Neural progenitor cell (in vitro differentiated cells): ENCODE measurements around the gene MATCAP1.

ENCODE experiments used
- EZH2 ChIP-seq: fragments of 200-600 bp; sonication (generic); IDR thresholded peaks from 2 replicates; pipeline ENCODE4 v1.6.1; 2017; ENCODE audit warnings: antibody characterized with exemption, mild to moderate bottlenecking, moderate library complexity
- EZH2phosphoT487 ChIP-seq: fragments of 200-600 bp; sonication (generic); IDR thresholded peaks from 2 replicates; pipeline ENCODE4 v1.6.1; 2017; ENCODE audit warnings: antibody characterized with exemption
- TF ChIP-seq, protein P1 (sequence below): fragments of 200-600 bp; sonication (generic); IDR thresholded peaks from 2 replicates; pipeline ENCODE4 v1.5.1; 2017; ENCODE audit warnings: antibody characterized with exemption, mild to moderate bottlenecking

DNA sequence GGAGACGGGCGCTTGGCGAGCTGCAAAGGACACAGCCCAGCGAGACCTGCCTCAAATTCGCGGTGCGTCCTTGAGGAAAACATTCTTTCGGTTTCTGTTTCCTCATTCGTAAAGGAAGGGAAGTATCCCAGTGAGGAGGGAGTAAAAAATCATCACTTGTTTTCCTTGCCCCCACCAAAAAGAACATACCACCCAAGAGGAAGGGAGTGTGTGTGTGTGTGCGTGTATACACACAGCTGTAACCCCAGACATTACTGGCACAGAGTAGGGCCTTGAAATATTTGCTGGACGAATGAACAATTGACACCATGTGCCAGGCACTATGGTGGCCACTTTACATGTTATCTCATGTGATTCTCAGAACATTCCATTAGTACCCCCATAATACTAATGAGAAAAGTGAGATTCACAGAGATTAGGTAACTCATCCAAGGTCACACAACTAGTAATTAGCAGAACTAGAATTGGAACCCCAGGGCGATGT lies 1.9 kb upstream of the MATCAP1 start:
- TF ChIP-seq, protein P1, sequence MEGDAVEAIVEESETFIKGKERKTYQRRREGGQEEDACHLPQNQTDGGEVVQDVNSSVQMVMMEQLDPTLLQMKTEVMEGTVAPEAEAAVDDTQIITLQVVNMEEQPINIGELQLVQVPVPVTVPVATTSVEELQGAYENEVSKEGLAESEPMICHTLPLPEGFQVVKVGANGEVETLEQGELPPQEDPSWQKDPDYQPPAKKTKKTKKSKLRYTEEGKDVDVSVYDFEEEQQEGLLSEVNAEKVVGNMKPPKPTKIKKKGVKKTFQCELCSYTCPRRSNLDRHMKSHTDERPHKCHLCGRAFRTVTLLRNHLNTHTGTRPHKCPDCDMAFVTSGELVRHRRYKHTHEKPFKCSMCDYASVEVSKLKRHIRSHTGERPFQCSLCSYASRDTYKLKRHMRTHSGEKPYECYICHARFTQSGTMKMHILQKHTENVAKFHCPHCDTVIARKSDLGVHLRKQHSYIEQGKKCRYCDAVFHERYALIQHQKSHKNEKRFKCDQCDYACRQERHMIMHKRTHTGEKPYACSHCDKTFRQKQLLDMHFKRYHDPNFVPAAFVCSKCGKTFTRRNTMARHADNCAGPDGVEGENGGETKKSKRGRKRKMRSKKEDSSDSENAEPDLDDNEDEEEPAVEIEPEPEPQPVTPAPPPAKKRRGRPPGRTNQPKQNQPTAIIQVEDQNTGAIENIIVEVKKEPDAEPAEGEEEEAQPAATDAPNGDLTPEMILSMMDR, result no peak
- TF ChIP-seq EZH2phosphoT487, result no peak
- no peak for TF ChIP-seq EZH2
